Fibroblast of villous mesenchyme (primary cell): ENCODE measurements around the gene EYS. TPM values are rescaled to one million over a fixed set of nuclear protein-coding genes. Genes with fewer than 3 reads are reported as not detected.

Experiments used
- DNase-seq: peaks from one replicate; pipeline ENCODE4 v3.0.0-alpha.2; 2010; ENCODE audit warnings: low read depth
- H3K4me3 ChIP-seq: 2 replicates; pipeline ENCODE4 v1.5.1; 2011; ENCODE audit warnings: low read depth, mild to moderate bottlenecking, low read length
- CTCF ChIP-seq: IDR thresholded peaks from 2 replicates; pipeline ENCODE4 v1.5.1; 2012; ENCODE audit warnings: low read depth, mild to moderate bottlenecking, low read length; ENCODE audit not compliant: insufficient read depth
- total RNA-seq: library from RNA; depleted of rRNA; stranded (reverse); fragments of >200 nt; gene quantifications from 2 replicates; pipeline ENCODE4 v1.2.3, GENCODE V29; 2012

The EYS gene
- total RNA-seq, 1 donor: under 0.01 TPM

GRCh38 chr6:64012351-64013001 lies 1694.5 kb downstream of the EYS start:
- H3K4me3 ChIP-seq: no peak overlapping the region
- DNase-seq: peak; percentile 82
- peak; percentile 98 for TF ChIP-seq CTCF

- DNase-seq: no peak
- TF ChIP-seq CTCF: no peak
Measured at GRCh38 chr6:64010666-64011065, 1696.4 kb downstream of the EYS start.

GRCh38 chr6:64010010-64010409 lies 1697.0 kb downstream of the EYS start:
- no peak for TF ChIP-seq CTCF
- H3K4me3 ChIP-seq: no peak overlapping the region
- no peak for DNase-seq

More at GRCh38 chr6:64010666-64011065, 1696.4 kb downstream of the EYS start:
- H3K4me3 ChIP-seq: no peak overlapping the region

GRCh38 chr6:64006246-64006645 lies 1700.8 kb downstream of the EYS start:
- no peak for DNase-seq
- H3K4me3 ChIP-seq: no peak overlapping the region
- TF ChIP-seq CTCF: no peak

- no peak overlapping the region for H3K4me3 ChIP-seq
- DNase-seq: peak; percentile 17
- TF ChIP-seq CTCF: no peak
Measured at GRCh38 chr6:64000818-64001491, 1706.1 kb downstream of the EYS start.

GRCh38 chr6:63999613-64000012 lies 1707.4 kb downstream of the EYS start:
- no peak overlapping the region for H3K4me3 ChIP-seq
- no peak for TF ChIP-seq CTCF
- DNase-seq: no peak
